ENCODE results near the gene TEAD1. TPM values are rescaled to one million over a fixed set of nuclear protein-coding genes. Genes with fewer than 3 reads are reported as not detected.

TEAD1 gene
- total RNA-seq, 1 experiment from 2014 or later = 102 TPM

DNA sequence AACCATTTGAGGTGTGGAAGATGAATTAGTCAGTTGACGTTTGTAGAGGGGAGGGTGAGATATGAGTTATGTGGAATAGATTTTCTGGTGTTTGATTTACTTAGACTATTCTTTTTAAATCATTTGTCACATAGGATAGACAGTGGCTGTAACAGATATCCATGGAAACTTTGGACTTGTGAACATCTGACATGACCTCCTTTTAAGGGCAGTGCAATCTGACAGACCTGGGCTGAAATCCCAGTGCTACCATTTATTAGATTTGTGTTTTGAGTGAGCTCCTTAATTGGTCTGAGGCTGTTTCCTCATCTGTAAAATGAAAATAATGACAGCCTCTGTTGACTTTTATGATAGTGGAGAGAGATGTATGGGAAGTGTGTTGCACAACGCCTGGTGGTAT lies 159.9 kb downstream of the TEAD1 start:
- in situ Hi-C loops (cut with HindIII; ENCODE audit: low pct_unique_long_range_greater_than_20kb, low sequenced_read_pairs) = no loop called here
- TF ChIP-seq, protein P1, sequence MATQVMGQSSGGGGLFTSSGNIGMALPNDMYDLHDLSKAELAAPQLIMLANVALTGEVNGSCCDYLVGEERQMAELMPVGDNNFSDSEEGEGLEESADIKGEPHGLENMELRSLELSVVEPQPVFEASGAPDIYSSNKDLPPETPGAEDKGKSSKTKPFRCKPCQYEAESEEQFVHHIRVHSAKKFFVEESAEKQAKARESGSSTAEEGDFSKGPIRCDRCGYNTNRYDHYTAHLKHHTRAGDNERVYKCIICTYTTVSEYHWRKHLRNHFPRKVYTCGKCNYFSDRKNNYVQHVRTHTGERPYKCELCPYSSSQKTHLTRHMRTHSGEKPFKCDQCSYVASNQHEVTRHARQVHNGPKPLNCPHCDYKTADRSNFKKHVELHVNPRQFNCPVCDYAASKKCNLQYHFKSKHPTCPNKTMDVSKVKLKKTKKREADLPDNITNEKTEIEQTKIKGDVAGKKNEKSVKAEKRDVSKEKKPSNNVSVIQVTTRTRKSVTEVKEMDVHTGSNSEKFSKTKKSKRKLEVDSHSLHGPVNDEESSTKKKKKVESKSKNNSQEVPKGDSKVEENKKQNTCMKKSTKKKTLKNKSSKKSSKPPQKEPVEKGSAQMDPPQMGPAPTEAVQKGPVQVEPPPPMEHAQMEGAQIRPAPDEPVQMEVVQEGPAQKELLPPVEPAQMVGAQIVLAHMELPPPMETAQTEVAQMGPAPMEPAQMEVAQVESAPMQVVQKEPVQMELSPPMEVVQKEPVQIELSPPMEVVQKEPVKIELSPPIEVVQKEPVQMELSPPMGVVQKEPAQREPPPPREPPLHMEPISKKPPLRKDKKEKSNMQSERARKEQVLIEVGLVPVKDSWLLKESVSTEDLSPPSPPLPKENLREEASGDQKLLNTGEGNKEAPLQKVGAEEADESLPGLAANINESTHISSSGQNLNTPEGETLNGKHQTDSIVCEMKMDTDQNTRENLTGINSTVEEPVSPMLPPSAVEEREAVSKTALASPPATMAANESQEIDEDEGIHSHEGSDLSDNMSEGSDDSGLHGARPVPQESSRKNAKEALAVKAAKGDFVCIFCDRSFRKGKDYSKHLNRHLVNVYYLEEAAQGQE (IDR thresholded peaks at IDR 0.05; ENCODE audit: insufficient read depth in 1 of 2, low read depth in 2 of 2, low read length in 1 of 2) = no peak
- TF ChIP-seq POLR2AphosphoS5 (IDR thresholded peaks at IDR 0.05; ENCODE audit: low read depth, low read length) (no peak), SIN3A (IDR thresholded peaks at IDR 0.05; ENCODE audit: borderline replicate concordance, insufficient read depth, low read depth, low read length) (no peak), TCF7L2 (IDR thresholded peaks at IDR 0.05; ENCODE audit: low read depth, low read length) (no peak)
- TF ChIP-seq, protein P2, sequence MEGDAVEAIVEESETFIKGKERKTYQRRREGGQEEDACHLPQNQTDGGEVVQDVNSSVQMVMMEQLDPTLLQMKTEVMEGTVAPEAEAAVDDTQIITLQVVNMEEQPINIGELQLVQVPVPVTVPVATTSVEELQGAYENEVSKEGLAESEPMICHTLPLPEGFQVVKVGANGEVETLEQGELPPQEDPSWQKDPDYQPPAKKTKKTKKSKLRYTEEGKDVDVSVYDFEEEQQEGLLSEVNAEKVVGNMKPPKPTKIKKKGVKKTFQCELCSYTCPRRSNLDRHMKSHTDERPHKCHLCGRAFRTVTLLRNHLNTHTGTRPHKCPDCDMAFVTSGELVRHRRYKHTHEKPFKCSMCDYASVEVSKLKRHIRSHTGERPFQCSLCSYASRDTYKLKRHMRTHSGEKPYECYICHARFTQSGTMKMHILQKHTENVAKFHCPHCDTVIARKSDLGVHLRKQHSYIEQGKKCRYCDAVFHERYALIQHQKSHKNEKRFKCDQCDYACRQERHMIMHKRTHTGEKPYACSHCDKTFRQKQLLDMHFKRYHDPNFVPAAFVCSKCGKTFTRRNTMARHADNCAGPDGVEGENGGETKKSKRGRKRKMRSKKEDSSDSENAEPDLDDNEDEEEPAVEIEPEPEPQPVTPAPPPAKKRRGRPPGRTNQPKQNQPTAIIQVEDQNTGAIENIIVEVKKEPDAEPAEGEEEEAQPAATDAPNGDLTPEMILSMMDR (IDR thresholded peaks at IDR 0.05) = no peak
- Histone ChIP-seq H3K4me3 (ENCODE audit: low read depth in 2 of 2, low read length in 2 of 2) (no peak overlapping the region), H3K36me3 (ENCODE audit: control insufficient read depth, insufficient read depth, low read length) (no peaks in the 10 kb centered on the region), H3K4me1 (ENCODE audit: control insufficient read depth, insufficient read depth, low read length) (peaks cover 28% of the 10 kb centered on the region), H3K27me3 (ENCODE audit: control insufficient read depth, insufficient read depth, low read length) (no peaks in the 10 kb centered on the region), H3K27ac (ENCODE audit: low read length) (no peak overlapping the region), H3K9me3 (ENCODE audit: control insufficient read depth, insufficient read depth, low read depth, low read length) (no peaks in the 10 kb centered on the region)
- ChIA-PET CTCF (no interaction called here), POLR2A (interaction anchor here (0.6 kb wide), 1 partner anchor 42 kb away, joined by 14 read pairs; no protein-coding TSS in a partner anchor)
- ATAC-seq (no peak), DNase-seq (ENCODE audit: low read depth, low spot score) (no peak)
- intact Hi-C loops (cut with micrococcal nuclease; ENCODE audit: unreplicated experiment) = no loop called here
- BruUV-seq (replicated peaks) = no TSS peak

DNA sequence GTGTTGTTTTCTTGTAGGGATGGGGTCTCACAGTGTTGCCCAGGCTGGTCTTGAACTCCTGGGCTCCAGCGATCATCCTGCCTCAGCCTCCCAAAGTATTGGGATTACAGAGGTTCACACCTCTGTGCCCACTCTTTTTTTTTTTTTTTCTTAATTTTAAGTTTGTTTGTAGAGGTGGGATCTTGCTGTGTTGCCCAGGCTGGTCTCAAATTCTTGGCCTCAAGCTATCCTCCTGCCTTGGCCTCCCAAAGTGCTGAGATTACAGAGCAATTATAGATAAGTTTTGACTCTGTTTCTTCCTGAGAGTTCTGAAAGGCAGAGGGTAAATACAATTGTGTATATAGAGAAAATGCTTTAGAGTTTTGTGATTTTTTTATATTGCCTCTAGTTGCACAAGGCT lies 160.4 kb downstream of the TEAD1 start:
- H3K27me3 ChIP-seq (ENCODE audit: control insufficient read depth, insufficient read depth, low read length) = no peaks in the 10 kb centered on the region
- TF ChIP-seq POLR2AphosphoS5 (IDR thresholded peaks at IDR 0.05; ENCODE audit: low read depth, low read length) (no peak), TCF7L2 (IDR thresholded peaks at IDR 0.05; ENCODE audit: low read depth, low read length) (no peak), SIN3A (IDR thresholded peaks at IDR 0.05; ENCODE audit: borderline replicate concordance, insufficient read depth, low read depth, low read length) (no peak)
- TF ChIP-seq, protein P1 (IDR thresholded peaks at IDR 0.05; ENCODE audit: insufficient read depth in 1 of 2, low read depth in 2 of 2, low read length in 1 of 2) = no peak
- TF ChIP-seq, protein P2 (IDR thresholded peaks at IDR 0.05) = no peak
- no TSS peak for BruUV-seq (replicated peaks)
- ChIA-PET CTCF (no interaction called here), POLR2A (interaction anchor here (0.6 to 0.7 kb wide), 3 partner anchors 8 to 43 kb away, joined by 6 to 14 read pairs (median 12); no protein-coding TSS in a partner anchor)
- peaks cover 25% of the 10 kb centered on the region for H3K4me1 ChIP-seq (ENCODE audit: control insufficient read depth, insufficient read depth, low read length)
- no peak overlapping the region for H3K27ac ChIP-seq (ENCODE audit: low read length)
- intact Hi-C loops (cut with micrococcal nuclease; ENCODE audit: unreplicated experiment) = no loop called here
- H3K4me3 ChIP-seq (ENCODE audit: low read depth in 2 of 2, low read length in 2 of 2) = no peak overlapping the region
- no peaks in the 10 kb centered on the region for H3K36me3 ChIP-seq (ENCODE audit: control insufficient read depth, insufficient read depth, low read length)
- ATAC-seq = no peak
- in situ Hi-C loops (cut with HindIII; ENCODE audit: low pct_unique_long_range_greater_than_20kb, low sequenced_read_pairs) = no loop called here
- no peaks in the 10 kb centered on the region for H3K9me3 ChIP-seq (ENCODE audit: control insufficient read depth, insufficient read depth, low read depth, low read length)
- DNase-seq (ENCODE audit: low read depth, low spot score) = no peak
